HFFc6 (cell line): ENCODE measurements around the gene ARHGAP24. TPM values are rescaled to one million over a fixed set of nuclear protein-coding genes. Genes with fewer than 3 reads are reported as not detected.
"Not testable (repeated sequence)": the region's sequence is repeated elsewhere in the genome, so short reads cannot be mapped to it uniquely, and the experiment has no call there.

Source experiments
- DNase-seq: peaks from one replicate; pipeline ENCODE4 v3.0.0-alpha.2; 2018
- H3K27ac Mint-ChIP-seq: 2 replicates; pipeline ENCODE4 v1.8.0; 2020; ENCODE audit warnings: mild to moderate bottlenecking, mixed read lengths
- H3K27me3 Mint-ChIP-seq: 2 replicates; pipeline ENCODE4 v1.8.0; 2021; ENCODE audit warnings: mild to moderate bottlenecking, moderate library complexity, mixed read lengths; ENCODE audit not compliant: insufficient read depth
- H3K36me3 Mint-ChIP-seq: 2 replicates; pipeline ENCODE4 v1.8.0; 2021; ENCODE audit warnings: low read depth, mixed read lengths
- H3K4me1 Mint-ChIP-seq: 2 replicates; pipeline ENCODE4 v1.8.0; 2020; ENCODE audit warnings: low read depth, mixed read lengths
- H3K4me3 Mint-ChIP-seq: 2 replicates; pipeline ENCODE4 v1.8.0; 2020; ENCODE audit warnings: mild to moderate bottlenecking, moderate library complexity, mixed read lengths
- H3K9me3 Mint-ChIP-seq: 2 replicates; pipeline ENCODE4 v1.8.0; 2020; ENCODE audit warnings: mild to moderate bottlenecking, mixed read lengths
- CTCF ChIP-seq: fragments of 200-600 bp; sonication (generic); IDR thresholded peaks from 2 replicates; pipeline ENCODE4 v1.5.0; 2021; ENCODE audit warnings: antibody characterized with exemption, mild to moderate bottlenecking
- total RNA-seq, 6 experiments: library from RNA; stranded (reverse); fragmentation: NEBNext Ultra II Directional; extraction: Animal tissue kit (Norgen Biotek cat#: 25700); gene quantifications; 2 replicates in 1 of 6; 3 replicates in 5 of 6; pipeline ENCODE4 v1.2.3, GENCODE V29; 2021

Gene ARHGAP24
- total RNA-seq, 6 experiments from 2014 or later = 13.6 to 28.3 (median 15.2) TPM

GRCh38 chr4:85500110-85500867, 25.3 kb downstream of the ARHGAP24 start:
- Mint-ChIP-seq H3K27ac (no peak overlapping the region), H3K36me3 (peaks cover 10% of the 10 kb centered on the region), H3K4me1 (peaks cover 61% of the 10 kb centered on the region), H3K9me3 (no peaks in the 10 kb centered on the region), H3K4me3 (no peak overlapping the region), H3K27me3 (no peaks in the 10 kb centered on the region)
- no peak for TF ChIP-seq CTCF
- no peak for DNase-seq

- DNase-seq = peak; percentile 43
- Mint-ChIP-seq H3K4me1 (peaks cover 52% of the 10 kb centered on the region), H3K4me3 (0 out of 2 replicates have a peak overlapping the region, but pooled peaks have one; percentile 11), H3K27ac (peak overlapping the region; percentile 7; the same call in 1 of the 2 replicates), H3K36me3 (peaks cover 16% of the 10 kb centered on the region)
- not testable (repeated sequence) for H3K9me3 Mint-ChIP-seq, H3K27me3 Mint-ChIP-seq
Measured at GRCh38 chr4:85501145-85501544, 26.2 kb downstream of the ARHGAP24 start.

- H3K27me3 Mint-ChIP-seq = no peaks in the 10 kb centered on the region; the same call in none of the 2 replicates
- peaks cover 16% of the 10 kb centered on the region; the same call in 1 of the 2 replicates for H3K36me3 Mint-ChIP-seq
- DNase-seq = no peak
- H3K9me3 Mint-ChIP-seq = no peaks in the 10 kb centered on the region
- peaks cover 17% of the 10 kb centered on the region for H3K4me1 Mint-ChIP-seq
- no peak for TF ChIP-seq CTCF
- no peak overlapping the region for H3K4me3 Mint-ChIP-seq
- no peak overlapping the region for H3K27ac Mint-ChIP-seq
Measured at GRCh38 chr4:85508654-85509053, 33.7 kb downstream of the ARHGAP24 start.

GRCh38 chr4:85509882-85510631, 35.1 kb downstream of the ARHGAP24 start:
- DNase-seq = no peak
- Mint-ChIP-seq H3K27ac (no peak overlapping the region), H3K27me3 (no peaks in the 10 kb centered on the region; the same call in none of the 2 replicates), H3K9me3 (no peaks in the 10 kb centered on the region), H3K4me1 (peaks cover 30% of the 10 kb centered on the region), H3K4me3 (no peak overlapping the region), H3K36me3 (peaks cover 9% of the 10 kb centered on the region; the same call in 1 of the 2 replicates)
- no peak for TF ChIP-seq CTCF

GRCh38 chr4:85510632-85510984, 35.7 kb downstream of the ARHGAP24 start:
- TF ChIP-seq CTCF = no peak
- no peaks in the 10 kb centered on the region; the same call in none of the 2 replicates for H3K27me3 Mint-ChIP-seq
- H3K9me3 Mint-ChIP-seq = no peaks in the 10 kb centered on the region
- H3K4me3 Mint-ChIP-seq = no peak overlapping the region
- peaks cover 3% of the 10 kb centered on the region; the same call in 1 of the 2 replicates for H3K36me3 Mint-ChIP-seq
- no peak overlapping the region for H3K27ac Mint-ChIP-seq
- peaks cover 30% of the 10 kb centered on the region for H3K4me1 Mint-ChIP-seq
- DNase-seq = no peak
